ENCODE measurements around the gene ZNF80.

DNA sequence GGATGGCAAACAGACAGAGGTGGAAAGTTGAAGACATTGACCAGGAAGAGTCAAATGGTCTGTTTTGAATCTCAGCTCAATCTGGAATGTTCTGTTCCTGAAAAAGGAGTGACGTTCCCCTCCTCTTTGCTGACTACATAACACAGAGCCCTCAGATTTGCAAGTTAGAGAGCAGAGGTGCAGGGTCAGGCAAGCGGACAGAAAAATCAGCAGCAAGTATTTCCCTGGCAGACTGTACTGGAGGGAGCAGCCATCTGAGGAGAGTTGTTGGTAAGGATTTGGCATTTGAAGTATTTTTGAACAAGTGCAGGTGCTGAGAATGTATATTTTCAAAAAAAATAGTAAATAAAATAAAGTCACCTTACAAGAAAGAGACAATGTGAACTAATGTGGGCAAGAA, 17.6 kb downstream of the ZNF80 start:
- TF ChIP-seq, protein P1, sequence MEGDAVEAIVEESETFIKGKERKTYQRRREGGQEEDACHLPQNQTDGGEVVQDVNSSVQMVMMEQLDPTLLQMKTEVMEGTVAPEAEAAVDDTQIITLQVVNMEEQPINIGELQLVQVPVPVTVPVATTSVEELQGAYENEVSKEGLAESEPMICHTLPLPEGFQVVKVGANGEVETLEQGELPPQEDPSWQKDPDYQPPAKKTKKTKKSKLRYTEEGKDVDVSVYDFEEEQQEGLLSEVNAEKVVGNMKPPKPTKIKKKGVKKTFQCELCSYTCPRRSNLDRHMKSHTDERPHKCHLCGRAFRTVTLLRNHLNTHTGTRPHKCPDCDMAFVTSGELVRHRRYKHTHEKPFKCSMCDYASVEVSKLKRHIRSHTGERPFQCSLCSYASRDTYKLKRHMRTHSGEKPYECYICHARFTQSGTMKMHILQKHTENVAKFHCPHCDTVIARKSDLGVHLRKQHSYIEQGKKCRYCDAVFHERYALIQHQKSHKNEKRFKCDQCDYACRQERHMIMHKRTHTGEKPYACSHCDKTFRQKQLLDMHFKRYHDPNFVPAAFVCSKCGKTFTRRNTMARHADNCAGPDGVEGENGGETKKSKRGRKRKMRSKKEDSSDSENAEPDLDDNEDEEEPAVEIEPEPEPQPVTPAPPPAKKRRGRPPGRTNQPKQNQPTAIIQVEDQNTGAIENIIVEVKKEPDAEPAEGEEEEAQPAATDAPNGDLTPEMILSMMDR (IDR thresholded peaks at IDR 0.05; ENCODE audit: low read depth, low read length) = no peak
- TF ChIP-seq MAX (IDR thresholded peaks at IDR 0.05; ENCODE audit: low read depth, low read length) = no peak
- no peak for TF ChIP-seq POLR2A (IDR thresholded peaks at IDR 0.05; ENCODE audit: extremely low read depth, insufficient read length)

Data from NB4 (cell line).